ENCODE results near the gene CEACAM16. TPM values are rescaled to one million over a fixed set of nuclear protein-coding genes. Genes with fewer than 3 reads are reported as not detected.

The CEACAM16 gene
- total and polyA plus RNA-seq, 9 of the 15 experiments (the other 6 are each of a cell fraction or from before 2014, with no cell fraction given): not detected

- H3K9me1 ChIP-seq (ENCODE audit: control insufficient read depth, insufficient read depth, low read length): no peaks in the 10 kb centered on the region
- no peak overlapping the region for H2AFZ ChIP-seq (ENCODE audit: low read depth, low read length)
- in situ Hi-C loops (cut with MboI): no loop called here
- WGBS (ENCODE audit: insufficient coverage, low coverage, missing lambda C conversion rate): 80% methylated on average over 5 of the region's 5 CpGs
- FAIRE-seq (no peak), ATAC-seq (no peak), DNase-seq (ENCODE audit: extremely low read depth in 1 of 4, low spot score in 3 of 4) (no peak)
- H3K79me2 ChIP-seq (ENCODE audit: control insufficient read depth, insufficient read depth, low read length): no peaks in the 10 kb centered on the region
- H4K20me1 ChIP-seq (replicated peaks; ENCODE audit: control insufficient read depth, insufficient read depth, low read length): no peaks in the 10 kb centered on the region
- no peak overlapping the region for H3K4me3 ChIP-seq
- H3K36me3 ChIP-seq (ENCODE audit: control insufficient read depth, insufficient read depth, low read length): no peaks in the 10 kb centered on the region
- no peaks in the 10 kb centered on the region for H3K27me3 ChIP-seq (ENCODE audit: control insufficient read depth in 2 of 2, insufficient read depth in 2 of 2, low read length in 2 of 2)
- ChIA-PET CTCF (ENCODE audit: low intra/inter-chr PET ratio) (no interaction called here), POLR2A (interaction anchor here (0.7 to 1.3 kb wide), 2 partner anchors 12 to 148 kb away, joined by 3 read pairs; no protein-coding TSS in a partner anchor)
- no TSS peak for BruUV-seq (replicated peaks)
- no peak overlapping the region for H3K9ac ChIP-seq (ENCODE audit: insufficient read depth in 1 of 2, low read depth in 2 of 2, low read length in 2 of 2)
- peaks cover 6 to 36% of the 10 kb centered on the region in 2 experiments; a peak in 4 of 5 replicates for H3K4me1 ChIP-seq (replicated peaks in 1 of 2; ENCODE audit: control insufficient read depth in 2 of 2, insufficient read depth in 2 of 2, low read length in 2 of 2)
- H3K9me3 ChIP-seq (replicated peaks; ENCODE audit: control insufficient read depth, insufficient read depth, low read depth, low read length): no peaks in the 10 kb centered on the region
- no peak overlapping the region for H3K4me2 ChIP-seq (ENCODE audit: insufficient read depth, low read length)
- no peak overlapping the region for H3K27ac ChIP-seq (ENCODE audit: extremely low read depth, low read depth, low read length)
- TF ChIP-seq ZNF274 (IDR thresholded peaks at IDR 0.05; ENCODE audit: borderline replicate concordance, low read depth, low read length) (no peak), ATF2 (CRISPR knock-in tag; IDR thresholded peaks at IDR 0.05) (no peak), RBM25 (IDR thresholded peaks at IDR 0.05; ENCODE audit: low read depth, low read length, severe bottlenecking) (peak; percentile 28), GTF2B (IDR thresholded peaks at IDR 0.05; ENCODE audit: extremely low read depth, insufficient read length) (no peak), ZNF449 (CRISPR knock-in tag; IDR thresholded peaks at IDR 0.05) (no peak)
- intact Hi-C loops (cut with micrococcal nuclease): no loop called here
Observed at GRCh38 chr19:44700547-44700946, 1.6 kb downstream of the CEACAM16 start.
